MCF 10A (cell line): ENCODE data around the gene CNNM3. TPM values are rescaled to one million over a fixed set of nuclear protein-coding genes. Genes with fewer than 3 reads are reported as not detected.

Source experiments
- BruUV-seq: library from RNA; stranded (reverse); fragments of 400-500 nt; replicated peaks from 2 replicates; lab custom pipeline; 2021; lab: Mats Ljungman, UMichigan
- CTCF ChIA-PET: fragments of 300-600 bp; sonication (Branson Sonifier 250); formaldehyde crosslinking; extraction: SDS; loops from one replicate; lab custom pipeline; 2021; ENCODE audit warnings: antibody characterized with exemption, inconsistent platforms; lab: Yijun Ruan, JAX
- POLR2A ChIA-PET: fragments of 300-600, 350-650 bp; sonication (Branson Sonifier 250); formaldehyde crosslinking; extraction: SDS; loops from one replicate; lab custom pipeline; 2020; ENCODE audit warnings: antibody characterized with exemption, inconsistent platforms; lab: Yijun Ruan, JAX
- DNase-seq: peaks from one replicate; pipeline ENCODE4 v3.0.0-alpha.2; 2018; ENCODE audit not compliant: unreplicated experiment
- H3K27ac Mint-ChIP-seq: one replicate; pipeline ENCODE4 v1.8.0; 2022; ENCODE audit warnings: mild to moderate bottlenecking, low read depth, mixed read lengths; ENCODE audit not compliant: unreplicated experiment
- H3K27me3 Mint-ChIP-seq: one replicate; pipeline ENCODE4 v1.8.0; 2022; ENCODE audit warnings: mixed read lengths; ENCODE audit not compliant: insufficient read depth, unreplicated experiment
- H3K36me3 Mint-ChIP-seq: one replicate; pipeline ENCODE4 v1.8.0; 2022; ENCODE audit warnings: mild to moderate bottlenecking, moderate library complexity, mixed read lengths; ENCODE audit not compliant: insufficient read depth, unreplicated experiment
- H3K4me1 Mint-ChIP-seq: one replicate; pipeline ENCODE4 v1.8.0; 2022; ENCODE audit warnings: mixed read lengths; ENCODE audit not compliant: insufficient read depth, unreplicated experiment
- H3K4me3 Mint-ChIP-seq: one replicate; pipeline ENCODE4 v1.8.0; 2022; ENCODE audit warnings: mild to moderate bottlenecking, moderate library complexity, mixed read lengths; ENCODE audit not compliant: unreplicated experiment
- H3K9me3 Mint-ChIP-seq: one replicate; pipeline ENCODE4 v1.8.0; 2022; ENCODE audit warnings: mixed read lengths; ENCODE audit not compliant: unreplicated experiment
- intact Hi-C: fragments of 100-400 bp; cut with micrococcal nuclease; formaldehyde crosslinking; loops from 2 replicates; pipeline ENCODE4 v1.14.1; 2022
- total RNA-seq: library from RNA; stranded (reverse); gene quantifications from 2 replicates; pipeline ENCODE4 v1.2.3, GENCODE V29; 2022
- TF ChIP-seq, protein P1 (sequence below): fragments of 200-600 bp; IDR thresholded peaks from one replicate; pipeline ENCODE4 v1.8.0; 2022; ENCODE audit warnings: antibody characterized with exemption, mild to moderate bottlenecking; ENCODE audit not compliant: unreplicated experiment

The CNNM3 gene
- total RNA-seq, 1 experiment from 2014 or later, result 9.1 TPM

DNA sequence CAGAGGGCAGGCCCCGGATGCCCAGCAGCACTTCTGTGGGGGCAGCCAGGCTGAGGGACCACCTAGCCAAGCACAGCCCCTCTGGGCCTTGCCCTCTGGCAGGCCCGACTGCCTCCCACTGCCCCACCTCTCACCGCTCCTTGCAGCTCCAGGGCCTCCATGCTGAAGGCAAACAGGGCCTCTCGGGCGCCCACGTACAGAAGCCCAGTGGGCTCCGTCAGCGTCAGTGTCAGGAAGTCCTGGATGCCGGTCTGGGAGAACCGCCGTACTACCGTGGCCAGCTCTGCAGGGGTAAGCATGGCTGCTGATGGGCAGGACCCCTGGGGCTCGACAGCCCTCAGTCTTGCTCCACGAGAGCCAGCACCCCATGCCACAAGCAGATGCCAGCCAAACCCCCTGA is 50.1 kb downstream of the CNNM3 start:
- Mint-ChIP-seq H3K9me3 (no peaks in the 10 kb centered on the region), H3K27me3 (no peaks in the 10 kb centered on the region), H3K4me1 (peaks cover 5% of the 10 kb centered on the region), H3K4me3 (no peak overlapping the region), H3K27ac (no peak overlapping the region), H3K36me3 (peaks cover 22% of the 10 kb centered on the region)
- DNase-seq, result no peak
- intact Hi-C loops, result no loop called here
- POLR2A ChIA-PET, result interaction anchor here (4.6 kb wide), 1 partner anchor 9 kb away, joined by 53 read pairs; the partner anchor contains the start of gene ANKRD39
- BruUV-seq, result no TSS peak
- TF ChIP-seq, protein P1, sequence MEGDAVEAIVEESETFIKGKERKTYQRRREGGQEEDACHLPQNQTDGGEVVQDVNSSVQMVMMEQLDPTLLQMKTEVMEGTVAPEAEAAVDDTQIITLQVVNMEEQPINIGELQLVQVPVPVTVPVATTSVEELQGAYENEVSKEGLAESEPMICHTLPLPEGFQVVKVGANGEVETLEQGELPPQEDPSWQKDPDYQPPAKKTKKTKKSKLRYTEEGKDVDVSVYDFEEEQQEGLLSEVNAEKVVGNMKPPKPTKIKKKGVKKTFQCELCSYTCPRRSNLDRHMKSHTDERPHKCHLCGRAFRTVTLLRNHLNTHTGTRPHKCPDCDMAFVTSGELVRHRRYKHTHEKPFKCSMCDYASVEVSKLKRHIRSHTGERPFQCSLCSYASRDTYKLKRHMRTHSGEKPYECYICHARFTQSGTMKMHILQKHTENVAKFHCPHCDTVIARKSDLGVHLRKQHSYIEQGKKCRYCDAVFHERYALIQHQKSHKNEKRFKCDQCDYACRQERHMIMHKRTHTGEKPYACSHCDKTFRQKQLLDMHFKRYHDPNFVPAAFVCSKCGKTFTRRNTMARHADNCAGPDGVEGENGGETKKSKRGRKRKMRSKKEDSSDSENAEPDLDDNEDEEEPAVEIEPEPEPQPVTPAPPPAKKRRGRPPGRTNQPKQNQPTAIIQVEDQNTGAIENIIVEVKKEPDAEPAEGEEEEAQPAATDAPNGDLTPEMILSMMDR, result no peak
- CTCF ChIA-PET, result interaction anchor here (0.9 to 5.8 kb wide), 3 partner anchors 8 to 84 kb away, joined by 5 to 30 read pairs (median 5); partner anchors contain the start of gene ANKRD39

DNA sequence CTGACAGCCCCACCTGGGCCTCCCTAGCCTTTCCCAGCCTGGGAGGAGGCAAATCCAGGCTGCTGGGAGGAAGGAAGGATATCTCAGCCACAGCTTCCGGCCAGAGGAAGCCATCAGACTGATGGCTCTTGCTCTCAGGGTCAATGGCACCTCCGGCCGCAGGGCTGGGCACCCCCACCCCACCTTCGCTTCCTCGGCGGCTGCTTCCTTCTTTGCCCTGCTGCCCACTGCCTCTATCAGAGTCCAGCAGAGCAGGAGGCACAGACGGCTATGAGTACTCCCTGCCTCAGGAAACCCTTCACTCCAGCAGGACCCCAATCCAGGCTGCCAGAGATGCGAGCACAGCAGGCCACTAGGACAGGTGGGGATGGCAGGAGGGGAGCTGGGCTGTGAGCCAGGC is 50.5 kb downstream of the CNNM3 start:
- Mint-ChIP-seq H3K27ac (no peak overlapping the region), H3K36me3 (peaks cover 18% of the 10 kb centered on the region)
- POLR2A ChIA-PET, result interaction anchor here (4.6 kb wide), 1 partner anchor 9 kb away, joined by 53 read pairs; the partner anchor contains the start of gene ANKRD39

DNA sequence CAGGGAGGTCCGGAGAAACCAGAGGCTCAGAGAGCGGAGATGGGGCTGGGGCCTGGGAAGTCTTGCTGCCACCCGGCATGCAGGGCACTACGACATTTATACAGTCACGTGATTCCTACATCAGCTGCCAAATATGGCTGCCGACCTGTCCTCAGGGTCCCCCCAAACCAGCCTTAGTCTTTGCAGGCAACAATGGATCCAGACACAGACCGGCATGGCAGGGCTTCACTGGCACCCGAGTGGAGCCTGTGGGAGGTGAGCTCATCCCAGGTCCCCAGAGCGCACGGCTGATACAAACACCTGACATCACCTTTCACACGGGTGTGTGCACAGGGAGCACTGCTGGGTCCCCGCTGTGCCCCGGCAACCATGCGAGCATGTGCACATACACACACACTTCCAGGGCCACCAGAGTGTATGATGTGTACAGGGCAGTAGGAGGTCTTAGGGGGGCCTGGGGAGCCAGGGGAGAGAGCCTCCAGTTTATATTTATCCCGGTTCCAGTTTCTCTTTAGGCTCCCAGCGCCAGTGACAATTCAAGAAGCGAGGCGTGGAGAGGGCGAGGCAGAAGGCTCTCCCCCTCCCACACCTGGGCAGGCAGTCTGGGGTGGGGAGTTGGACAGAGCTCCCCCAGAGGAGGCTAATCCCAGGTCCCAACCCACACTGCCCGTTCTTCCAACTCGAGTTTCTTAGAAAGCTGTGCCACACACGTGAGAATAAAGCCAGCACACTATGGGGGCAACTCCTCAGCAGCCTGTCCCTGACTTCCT is 51.1 kb downstream of the CNNM3 start:
- H3K27me3 Mint-ChIP-seq, result no peaks in the 10 kb centered on the region
- BruUV-seq, result no TSS peak
- H3K4me1 Mint-ChIP-seq, result peaks cover 5% of the 10 kb centered on the region
- ChIA-PET POLR2A (interaction anchor here (1.7 to 4.6 kb wide), 2 partner anchors 10 to 84 kb away, joined by 8 to 53 read pairs; partner anchors contain the start of gene ANKRD39), CTCF (interaction anchor here (0.5 to 5.8 kb wide), 6 partner anchors 9 to 333 kb away, joined by 3 to 30 read pairs (median 4); partner anchors contain the start of gene ANKRD39)
- H3K36me3 Mint-ChIP-seq, result peaks cover 13% of the 10 kb centered on the region
- no peaks in the 10 kb centered on the region for H3K9me3 Mint-ChIP-seq
- TF ChIP-seq, protein P1, result no peak
- intact Hi-C loops, result no loop called here
- DNase-seq, result no peak
- peak overlapping the region; percentile 78 for H3K4me3 Mint-ChIP-seq
- peak overlapping the region; percentile 63 for H3K27ac Mint-ChIP-seq

More for the DNA sequence above, 50.5 kb downstream of the CNNM3 start:
- intact Hi-C loops, result no loop called here
- no peaks in the 10 kb centered on the region for H3K9me3 Mint-ChIP-seq
- peak overlapping the region; percentile 78 for H3K4me3 Mint-ChIP-seq
- BruUV-seq, result no TSS peak
- CTCF ChIA-PET, result interaction anchor here (0.5 to 5.8 kb wide), 5 partner anchors 9 to 210 kb away, joined by 3 to 30 read pairs (median 5); partner anchors contain the start of gene ANKRD39
- H3K27me3 Mint-ChIP-seq, result no peaks in the 10 kb centered on the region
- no peak for DNase-seq
- TF ChIP-seq, protein P1, result no peak
- H3K4me1 Mint-ChIP-seq, result peaks cover 5% of the 10 kb centered on the region
